ENCODE results near the gene TRIM75.
A peak's percentile ranks its signal among the peaks of the same experiment; 100 is the strongest.

DNA sequence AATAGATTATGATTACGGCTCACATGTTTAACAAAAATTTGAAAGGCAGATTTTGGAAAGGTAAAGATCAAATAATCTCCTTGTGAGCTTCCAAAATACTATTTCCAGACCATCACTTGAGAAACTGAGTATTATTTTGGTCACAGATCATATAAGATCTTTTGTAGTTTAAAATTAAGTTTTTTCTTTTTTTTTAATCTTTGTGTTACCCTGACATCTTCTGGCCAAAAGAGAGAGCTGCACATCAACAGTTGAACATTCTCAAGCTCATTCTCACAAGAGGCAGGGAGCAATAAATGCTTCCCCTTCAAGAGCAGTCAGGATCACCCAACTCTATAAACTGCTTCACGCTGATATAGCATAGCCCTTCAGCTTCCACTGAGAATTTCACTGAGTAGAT, 43.1 kb downstream of the TRIM75 start:
- TF ChIP-seq, protein P1, sequence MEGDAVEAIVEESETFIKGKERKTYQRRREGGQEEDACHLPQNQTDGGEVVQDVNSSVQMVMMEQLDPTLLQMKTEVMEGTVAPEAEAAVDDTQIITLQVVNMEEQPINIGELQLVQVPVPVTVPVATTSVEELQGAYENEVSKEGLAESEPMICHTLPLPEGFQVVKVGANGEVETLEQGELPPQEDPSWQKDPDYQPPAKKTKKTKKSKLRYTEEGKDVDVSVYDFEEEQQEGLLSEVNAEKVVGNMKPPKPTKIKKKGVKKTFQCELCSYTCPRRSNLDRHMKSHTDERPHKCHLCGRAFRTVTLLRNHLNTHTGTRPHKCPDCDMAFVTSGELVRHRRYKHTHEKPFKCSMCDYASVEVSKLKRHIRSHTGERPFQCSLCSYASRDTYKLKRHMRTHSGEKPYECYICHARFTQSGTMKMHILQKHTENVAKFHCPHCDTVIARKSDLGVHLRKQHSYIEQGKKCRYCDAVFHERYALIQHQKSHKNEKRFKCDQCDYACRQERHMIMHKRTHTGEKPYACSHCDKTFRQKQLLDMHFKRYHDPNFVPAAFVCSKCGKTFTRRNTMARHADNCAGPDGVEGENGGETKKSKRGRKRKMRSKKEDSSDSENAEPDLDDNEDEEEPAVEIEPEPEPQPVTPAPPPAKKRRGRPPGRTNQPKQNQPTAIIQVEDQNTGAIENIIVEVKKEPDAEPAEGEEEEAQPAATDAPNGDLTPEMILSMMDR (IDR thresholded peaks at IDR 0.05), result peak in 3 of 7 experiments; percentile 28 to 33 (median 29)
- no peak for TF ChIP-seq POLR2A (IDR thresholded peaks at IDR 0.05)

All from body of pancreas (tissue), 4 donors.